ENCODE results near the gene OR1J2.
"Not testable (repeated sequence)": the region's sequence is repeated elsewhere in the genome, so short reads cannot be mapped to it uniquely, and the experiment has no call there.

Gene OR1J2, protein sequence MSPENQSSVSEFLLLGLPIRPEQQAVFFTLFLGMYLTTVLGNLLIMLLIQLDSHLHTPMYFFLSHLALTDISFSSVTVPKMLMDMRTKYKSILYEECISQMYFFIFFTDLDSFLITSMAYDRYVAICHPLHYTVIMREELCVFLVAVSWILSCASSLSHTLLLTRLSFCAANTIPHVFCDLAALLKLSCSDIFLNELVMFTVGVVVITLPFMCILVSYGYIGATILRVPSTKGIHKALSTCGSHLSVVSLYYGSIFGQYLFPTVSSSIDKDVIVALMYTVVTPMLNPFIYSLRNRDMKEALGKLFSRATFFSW

DNA sequence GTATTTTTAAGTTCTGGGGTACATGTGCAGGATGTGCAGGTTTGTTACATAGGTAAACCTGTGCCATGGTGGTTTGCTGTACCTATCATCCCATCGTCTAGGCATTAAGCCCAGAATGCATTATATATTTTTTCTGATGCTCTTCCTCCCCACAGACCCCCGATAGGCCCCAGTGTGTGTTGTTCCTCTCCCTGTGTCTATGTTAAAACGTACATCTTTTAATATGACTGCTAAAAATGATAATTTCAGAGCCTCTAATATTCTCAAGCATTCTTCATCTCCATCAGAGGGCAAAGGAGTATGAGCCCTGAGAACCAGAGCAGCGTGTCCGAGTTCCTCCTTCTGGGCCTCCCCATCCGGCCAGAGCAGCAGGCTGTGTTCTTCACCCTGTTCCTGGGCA is at the start of gene OR1J2:
Gene OR1J2 (plus strand): TSS at position 301 of the 400 bp plus-strand sequence. CDS start 0 bp downstream, at position 301.
- DNase-seq: no peak

DNA sequence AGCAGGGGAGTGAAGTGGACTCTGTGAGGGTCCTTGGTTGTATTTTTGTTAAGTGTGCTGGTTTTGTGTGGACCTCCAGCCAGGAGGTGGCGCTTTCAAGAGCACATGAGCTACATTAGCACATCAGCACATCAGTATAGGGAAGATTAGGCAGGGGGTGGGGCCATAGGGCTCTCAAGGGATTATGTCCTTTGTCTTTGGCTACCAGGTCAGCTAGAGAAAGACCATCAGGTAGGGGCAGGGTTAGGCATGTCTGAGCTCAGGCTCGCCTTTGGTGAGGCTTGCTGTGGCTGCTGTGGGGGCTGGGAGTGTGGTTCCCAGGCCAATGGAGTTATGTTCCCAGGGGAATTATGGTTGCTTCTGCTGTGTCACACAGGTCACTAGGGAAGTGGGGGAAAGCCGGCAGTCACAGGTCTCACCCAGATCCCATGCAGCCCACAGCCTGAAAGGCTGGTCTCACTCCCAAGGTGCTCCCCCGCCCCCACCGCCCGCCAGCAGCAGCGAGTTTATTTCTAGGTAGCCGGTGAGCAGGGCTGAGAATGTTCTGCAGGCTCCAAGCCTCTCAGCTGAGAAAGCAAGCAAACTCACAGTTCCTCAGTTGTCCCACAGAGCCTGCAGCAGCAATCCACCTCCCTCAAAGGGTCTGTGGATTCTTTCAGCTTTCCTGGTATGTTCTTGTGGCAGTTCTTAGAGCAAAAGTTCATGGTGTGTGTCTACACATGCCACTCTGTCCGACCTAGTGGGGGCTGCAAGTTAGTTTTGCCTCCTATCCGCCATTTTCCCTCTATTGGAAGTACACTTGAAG is 46.6 kb upstream of the OR1J2 start:
- no peak for DNase-seq

DNA sequence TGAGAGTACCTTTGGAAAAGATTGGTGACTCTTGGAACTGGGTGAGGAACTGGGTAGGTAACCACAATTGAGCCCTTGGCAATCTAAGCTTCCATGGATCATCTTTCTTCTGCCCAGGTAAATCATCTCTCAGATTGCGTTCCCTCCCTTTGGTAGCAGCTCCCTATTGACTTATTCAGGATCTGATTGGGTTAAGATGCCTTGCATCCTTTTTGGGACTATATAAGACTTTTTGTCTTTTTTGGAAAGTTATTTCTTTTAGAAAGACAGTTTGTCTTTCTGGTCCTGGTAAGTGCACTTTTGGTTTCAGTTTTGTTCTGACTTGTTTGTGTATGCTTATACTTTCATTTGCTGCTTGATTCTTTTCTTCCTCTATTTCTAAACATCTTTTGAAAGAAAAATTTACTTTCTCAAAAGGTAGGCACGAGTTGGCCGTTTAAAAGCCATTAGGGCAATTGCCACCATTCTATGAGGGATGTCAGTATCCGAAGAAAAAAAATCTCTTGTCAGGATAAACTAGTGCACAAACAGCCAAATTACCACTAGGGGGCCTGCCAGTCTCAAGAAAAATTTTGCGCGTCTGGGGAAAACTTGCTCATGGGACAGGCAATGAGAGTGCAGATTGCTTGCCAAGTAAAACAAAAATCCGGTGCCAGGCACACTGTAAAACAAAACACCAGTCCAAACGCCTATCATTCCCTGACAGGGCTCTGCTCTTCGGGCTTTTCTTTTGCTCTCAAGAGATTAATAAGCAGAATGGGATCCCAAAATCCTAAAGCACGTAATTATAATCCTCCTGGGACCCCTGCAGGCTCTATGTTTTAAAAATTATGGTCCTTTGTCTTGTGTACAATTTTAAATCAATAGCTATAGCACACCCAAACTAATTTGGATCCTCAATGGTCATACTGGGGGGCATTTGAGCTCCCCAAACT is 45.7 kb upstream of the OR1J2 start:
- DNase-seq: peak; percentile 57

DNA sequence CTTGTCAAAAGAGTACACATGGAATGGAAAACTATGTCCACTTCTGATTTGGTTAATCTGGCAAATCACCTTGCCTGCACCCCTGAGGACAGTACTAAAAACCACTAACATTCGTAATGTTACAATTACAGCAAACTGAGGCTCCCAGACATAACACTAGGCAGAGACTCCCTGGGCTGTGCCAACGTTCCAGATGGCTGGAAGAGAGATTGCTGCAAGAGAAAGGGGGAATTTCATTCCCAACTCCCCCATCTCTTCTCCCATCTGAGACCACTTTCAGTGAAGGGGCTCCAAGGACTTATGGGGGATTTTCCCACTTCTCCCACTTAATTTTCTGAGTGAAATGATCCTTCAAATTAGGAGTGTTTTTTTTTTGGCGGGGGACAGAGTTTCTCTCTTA is 44.1 kb upstream of the OR1J2 start:
- no peak for DNase-seq

DNA sequence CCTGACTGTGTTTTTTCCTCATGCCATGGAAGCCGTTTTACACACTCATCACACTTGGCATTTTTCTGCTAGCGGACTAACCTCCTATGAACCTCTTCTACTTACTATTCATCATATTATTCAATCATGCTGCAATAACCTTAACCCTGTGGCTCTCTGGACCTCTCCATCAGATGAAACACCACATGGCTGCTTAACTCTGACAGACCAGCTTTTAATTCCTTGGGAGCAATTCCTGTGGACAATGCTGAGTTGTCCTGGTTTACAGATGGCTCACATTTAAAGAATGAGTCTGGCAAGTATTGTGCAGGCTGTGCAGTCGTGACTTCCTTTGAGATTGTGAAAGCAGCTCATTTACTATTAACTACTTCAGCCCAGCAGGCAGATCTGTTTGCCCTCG is 41.9 kb upstream of the OR1J2 start:
- DNase-seq: no peak

DNA sequence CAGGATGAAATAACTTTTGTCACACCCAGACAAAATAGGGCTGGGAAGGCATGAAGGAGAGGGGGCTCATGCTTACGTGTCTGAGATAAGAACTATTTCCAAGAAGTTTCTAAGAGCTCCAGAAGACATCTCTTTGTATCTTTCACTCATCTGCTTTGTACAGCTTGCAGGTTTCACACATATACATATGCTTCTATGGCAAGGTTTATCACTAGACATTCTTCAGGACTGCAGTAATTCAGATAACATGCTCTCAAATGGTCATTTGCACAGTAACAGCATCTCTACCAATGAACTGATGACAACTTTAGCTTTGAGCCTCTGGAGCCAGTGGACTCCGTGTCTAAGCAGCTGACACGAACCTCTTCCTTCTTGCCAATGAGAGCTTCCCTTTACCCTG is 36.0 kb upstream of the OR1J2 start:
- DNase-seq: no peak

DNA sequence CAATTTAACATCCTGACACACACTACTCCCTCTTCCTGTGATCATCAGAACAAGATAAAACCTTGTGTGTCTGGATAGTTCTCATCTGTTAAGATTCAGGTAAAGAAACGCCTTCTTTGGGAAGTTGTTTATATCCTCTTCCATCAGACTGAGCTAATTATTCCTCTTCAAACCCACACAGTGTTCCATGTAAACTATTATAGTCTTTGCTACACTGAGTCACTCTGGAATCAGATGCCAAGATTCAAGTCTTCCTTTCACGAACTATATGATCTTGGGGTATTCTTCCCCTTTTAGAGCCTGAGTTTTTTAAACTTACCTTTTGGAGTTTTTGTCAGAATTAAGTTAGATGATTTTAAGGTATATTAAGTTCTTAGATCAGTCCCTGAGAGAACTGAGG is 34.9 kb upstream of the OR1J2 start:
- DNase-seq: no peak

DNA sequence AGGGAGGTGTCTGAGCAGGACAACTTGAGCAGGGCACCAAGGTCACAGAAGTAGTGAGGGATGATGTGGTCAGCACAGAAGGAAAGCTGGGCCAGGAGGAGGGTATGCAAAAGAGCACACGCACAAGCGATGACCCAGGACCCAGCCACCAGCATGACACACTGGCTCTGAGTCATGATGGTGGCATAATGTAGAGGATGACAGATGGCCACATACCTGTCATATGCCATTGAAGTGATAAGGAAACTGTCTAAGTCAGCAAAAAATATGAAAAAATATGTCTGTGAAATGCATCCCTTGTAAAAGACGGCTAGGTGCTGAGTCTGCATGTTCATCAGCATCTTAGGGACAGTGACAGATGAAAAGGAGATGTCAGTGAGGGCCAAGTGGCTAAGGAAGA is 33.3 kb upstream of the OR1J2 start:
- no peak for DNase-seq

DNA sequence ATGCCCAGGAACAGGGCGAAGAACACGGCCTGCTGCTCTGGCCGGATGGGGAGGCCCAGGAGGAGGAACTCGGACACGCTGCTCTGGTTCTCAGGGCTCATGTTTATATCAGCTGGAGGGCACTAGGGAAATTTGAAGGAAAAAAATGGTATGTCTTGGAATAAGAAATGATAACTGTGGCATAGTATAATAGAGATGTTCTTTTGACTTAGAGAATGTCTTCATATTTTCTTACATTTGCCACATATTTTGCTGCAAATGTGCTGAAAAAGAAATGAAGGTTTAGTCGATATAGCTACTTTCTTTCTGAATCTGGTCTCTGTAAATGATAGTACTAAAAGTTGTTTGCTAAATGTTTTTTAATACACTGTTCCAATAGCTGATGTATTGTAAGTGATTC is 32.8 kb upstream of the OR1J2 start, which contains the start of gene OR1J1:
Gene OR1J1 (minus strand): TSS at position 101 of the 400 bp plus-strand sequence. CDS start 0 bp downstream, at position 101.
- DNase-seq: no peak

DNA sequence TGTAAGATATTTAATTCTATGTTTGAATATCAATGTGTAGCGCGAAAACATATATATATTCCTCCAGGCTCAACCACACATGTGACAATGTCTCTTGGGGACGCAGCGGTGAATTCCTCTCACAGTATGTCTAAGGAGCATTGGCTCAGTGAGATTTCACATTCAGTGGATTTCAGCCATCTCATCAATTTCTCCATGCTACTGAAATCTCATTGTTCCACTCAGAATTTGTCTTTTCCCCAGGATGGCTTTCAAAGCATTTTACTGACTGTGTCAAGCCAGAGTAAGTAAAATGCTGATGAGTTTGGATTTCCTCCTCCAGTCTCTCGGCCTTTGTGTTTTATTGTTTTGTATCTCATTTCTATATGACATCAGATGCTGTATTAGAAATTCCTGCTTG is 31.5 kb upstream of the OR1J2 start:
- DNase-seq: no peak

DNA sequence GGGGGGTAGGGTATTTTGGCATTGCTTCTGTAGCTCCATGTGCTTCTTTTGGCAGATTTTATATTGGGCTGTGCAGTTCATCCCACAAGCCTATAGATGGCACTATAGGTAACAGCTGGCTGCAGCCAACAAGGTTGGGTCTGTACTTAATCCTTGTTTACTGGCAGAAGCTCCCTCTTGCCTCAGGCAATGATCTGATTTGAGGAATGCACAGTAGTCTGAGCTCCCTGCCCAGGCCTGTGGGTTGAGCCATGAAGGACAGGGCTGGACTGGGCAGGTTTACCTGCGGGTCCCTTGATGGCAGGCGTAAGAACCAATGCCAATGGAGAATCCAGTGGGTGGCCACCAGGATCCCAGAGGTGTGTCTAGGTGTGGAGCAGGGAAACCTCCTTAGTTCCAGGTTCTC is 11.7 kb upstream of the OR1J2 start:
- DNase-seq: no peak

DNA sequence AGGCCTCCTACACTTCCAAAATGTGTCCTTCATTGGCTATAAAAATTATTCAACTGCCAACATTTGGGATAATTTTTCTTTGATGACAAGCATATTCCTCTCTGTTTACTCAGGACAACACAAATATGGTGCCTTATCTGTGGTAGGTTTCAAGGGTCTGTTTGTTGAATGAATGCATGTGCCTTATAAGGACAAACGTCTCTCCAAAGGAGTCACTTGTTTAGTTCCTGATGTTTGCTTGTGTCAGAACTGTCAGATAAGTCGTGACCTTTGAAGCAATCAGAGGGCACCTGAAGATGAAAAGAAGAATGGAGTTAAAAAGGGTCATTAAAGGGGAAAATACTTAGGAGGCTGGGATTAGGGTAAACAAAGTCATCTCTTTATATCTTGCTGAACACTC is 3.6 kb upstream of the OR1J2 start:
- DNase-seq: no peak

DNA sequence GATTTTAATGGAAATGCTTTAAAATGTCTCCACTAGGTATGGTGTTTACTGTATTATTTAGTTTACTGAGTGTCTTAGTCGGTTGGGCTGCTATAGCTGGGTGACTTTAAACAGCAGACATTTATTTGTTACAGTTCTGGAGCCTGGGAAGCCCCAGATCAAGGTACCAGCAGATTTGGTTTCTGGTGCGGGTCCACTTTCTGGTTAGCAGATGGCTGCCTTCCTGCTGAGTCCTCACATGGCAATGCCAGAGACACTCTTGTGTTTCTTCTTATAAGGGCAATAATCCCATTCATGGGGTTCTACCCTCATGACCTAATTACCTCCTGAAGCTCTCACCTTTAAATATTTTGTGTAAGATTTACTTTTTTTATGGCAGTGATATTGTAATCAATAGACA is 7.6 kb downstream of the OR1J2 start:
- DNase-seq: no peak

DNA sequence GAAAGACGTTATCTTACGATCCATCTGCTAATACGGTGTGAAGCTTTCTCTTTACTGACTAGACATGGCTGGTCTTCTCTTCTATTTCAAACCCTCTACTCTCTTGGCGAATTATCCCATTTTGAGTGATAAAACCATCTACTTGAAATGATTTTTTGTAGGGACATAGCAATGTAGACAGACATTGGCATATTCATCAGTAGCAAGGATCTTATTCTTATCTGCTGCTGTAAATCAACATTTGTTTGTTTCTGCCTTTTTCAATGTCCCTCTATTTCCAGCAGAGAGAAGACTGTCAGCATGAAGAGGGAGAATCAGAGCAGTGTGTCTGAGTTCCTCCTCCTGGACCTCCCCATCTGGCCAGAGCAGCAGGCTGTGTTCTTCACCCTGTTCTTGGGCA is 8.2 kb downstream of the OR1J2 start, which contains the start of gene OR1J4:
Gene OR1J4 (plus strand): TSS at position 301 of the 400 bp plus-strand sequence. CDS start 0 bp downstream, at position 301.
- DNase-seq: no peak

DNA sequence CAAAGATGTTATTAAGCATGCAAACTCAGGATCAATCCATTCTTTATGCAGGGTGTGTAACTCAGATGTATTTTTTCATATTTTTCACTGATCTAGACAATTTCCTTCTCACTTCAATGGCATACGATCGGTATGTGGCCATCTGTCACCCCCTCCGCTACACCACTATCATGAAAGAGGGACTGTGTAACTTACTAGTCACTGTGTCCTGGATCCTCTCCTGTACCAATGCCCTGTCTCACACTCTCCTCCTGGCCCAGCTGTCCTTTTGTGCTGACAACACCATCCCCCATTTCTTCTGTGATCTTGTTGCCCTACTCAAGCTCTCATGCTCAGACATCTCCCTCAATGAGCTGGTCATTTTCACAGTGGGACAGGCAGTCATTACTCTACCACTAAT is 8.8 kb downstream of the OR1J2 start:
- no peak for DNase-seq

DNA sequence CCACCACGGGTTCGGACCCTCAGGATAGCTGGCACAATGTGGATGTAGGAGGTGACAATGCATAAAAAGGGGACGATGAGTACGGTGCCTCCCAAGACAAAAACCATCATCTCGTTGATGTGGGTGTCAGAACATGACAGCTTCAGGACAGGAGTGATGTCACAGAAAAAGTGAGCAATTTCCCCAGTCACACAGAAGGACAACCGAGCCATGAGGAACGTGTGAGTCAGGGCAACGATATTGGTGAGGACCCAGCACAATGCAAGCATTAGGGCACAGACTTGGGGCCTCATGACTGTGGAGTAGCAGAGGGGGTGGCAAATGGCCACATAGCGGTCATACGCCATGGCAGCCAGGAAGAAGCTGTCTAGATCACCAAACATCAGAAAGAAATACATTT is 16.0 kb downstream of the OR1J2 start:
- DNase-seq: no peak

DNA sequence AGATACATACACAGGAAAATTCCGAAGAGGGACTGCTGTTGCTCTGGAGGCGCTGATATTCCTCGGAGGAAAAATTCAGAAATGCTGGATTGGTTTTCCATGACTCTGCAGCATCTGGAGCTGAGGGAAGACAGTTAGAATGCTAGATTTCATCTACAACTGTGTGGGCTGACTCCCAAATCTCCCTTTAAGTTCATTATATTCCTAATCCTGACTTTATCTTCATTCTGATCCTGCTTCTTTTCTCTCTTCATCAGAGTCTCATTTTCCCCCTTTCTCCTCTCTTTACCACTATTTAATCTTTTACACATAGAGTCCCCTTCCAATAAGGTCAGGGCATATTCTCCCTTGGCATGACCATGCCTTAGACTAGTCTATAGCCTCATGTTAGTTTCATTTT is 16.6 kb downstream of the OR1J2 start, which contains the start of gene OR1N1:
Gene OR1N1 (minus strand): TSS at position 101 of the 400 bp plus-strand sequence. CDS start 0 bp downstream, at position 101.
- DNase-seq: no peak

DNA sequence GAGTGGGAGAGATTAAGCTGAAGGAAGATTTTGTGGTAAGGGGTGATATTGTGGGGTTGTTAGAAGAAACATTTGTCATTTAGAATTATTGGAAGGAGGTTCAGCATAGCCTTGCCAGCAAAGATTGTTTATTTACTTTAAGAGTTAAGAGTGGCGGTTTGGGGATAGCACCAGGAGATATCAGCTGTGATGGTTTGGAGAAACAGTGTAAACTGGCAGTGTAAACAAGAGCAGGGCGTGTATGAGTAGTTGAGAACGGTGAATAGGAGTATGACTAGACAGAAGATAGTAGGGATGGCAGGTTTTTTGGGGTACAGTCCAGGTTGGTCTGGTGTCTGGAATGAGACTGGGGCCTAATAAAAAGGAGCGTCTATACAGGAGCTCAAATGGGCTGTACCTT is 20.6 kb downstream of the OR1J2 start:
- not testable (repeated sequence) for DNase-seq

DNA sequence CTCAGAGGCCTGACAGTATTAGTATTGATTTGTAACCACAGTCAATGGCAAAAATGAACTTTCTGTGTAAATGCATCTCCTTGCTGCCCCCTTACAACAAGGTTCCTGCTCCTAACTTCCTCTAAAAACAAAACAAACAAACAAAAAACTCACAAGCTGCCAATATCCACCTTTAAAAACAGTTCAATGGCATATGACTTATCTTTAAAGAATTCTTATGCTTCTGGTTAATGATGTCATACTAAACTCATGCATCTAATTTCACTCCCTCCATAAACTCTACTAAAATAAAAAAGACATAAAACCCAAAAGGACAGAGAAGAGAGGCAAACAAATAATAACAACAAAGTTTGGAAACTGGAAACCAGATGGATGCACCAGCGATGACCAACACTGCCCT is 25.5 kb downstream of the OR1J2 start:
- no peak for DNase-seq

DNA sequence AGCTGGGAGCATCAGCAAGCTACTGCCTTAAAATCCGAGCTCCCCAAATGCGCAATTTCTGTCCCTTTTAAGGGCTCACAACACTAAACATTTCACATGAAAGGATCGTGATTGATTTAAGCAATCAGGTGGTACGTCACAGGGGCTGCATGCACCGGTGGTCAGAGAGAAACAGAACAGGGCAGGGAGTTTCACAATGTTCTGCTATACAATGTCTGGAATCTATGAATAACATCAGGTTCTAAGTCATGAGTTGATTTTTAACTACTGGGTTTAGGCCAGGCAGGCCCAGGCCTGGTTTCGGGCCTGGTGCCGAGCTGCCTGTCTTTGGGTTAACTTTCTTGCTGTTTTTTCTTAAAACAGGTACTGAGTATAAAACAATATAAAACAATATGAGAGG is 26.5 kb downstream of the OR1J2 start:
- not testable (repeated sequence) for DNase-seq

DNA sequence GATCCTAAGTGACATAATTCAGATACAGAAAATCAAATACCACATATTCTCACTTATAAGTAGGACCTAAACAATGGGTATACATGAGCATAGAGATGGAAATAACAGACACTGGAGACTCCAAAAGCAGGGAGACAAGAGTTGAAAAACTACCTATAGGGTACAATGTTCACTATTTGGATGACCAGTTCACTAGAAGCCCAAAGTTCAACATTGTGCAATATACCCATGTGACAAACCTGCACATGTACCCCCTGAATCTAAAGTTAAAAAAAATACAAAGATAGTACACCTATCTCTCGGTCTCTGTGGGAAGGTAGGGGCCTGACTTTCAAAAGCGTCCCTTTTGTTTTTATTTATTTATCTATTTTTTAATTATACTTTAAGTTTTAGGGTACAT is 28.2 kb downstream of the OR1J2 start:
- no peak for DNase-seq

DNA sequence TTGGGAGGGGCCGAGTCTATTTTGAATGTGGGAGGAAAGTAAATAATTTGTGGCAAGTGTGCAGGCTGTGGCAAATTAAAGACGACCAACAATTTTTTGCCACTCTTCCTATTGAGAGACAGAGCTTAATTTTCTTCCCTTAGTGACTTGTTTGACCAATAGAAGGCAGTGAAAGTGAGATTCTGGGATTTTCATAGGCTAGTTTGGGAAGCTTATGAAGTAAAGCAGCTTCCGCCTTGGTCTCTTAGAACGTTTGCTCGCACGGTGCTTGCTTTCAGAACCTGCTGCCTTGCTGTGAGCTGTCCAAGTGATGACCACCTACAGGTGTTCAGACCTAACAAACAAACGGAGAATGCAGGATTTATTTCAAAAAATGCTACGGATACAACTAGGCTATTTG is 35.6 kb downstream of the OR1J2 start:
- DNase-seq: no peak

DNA sequence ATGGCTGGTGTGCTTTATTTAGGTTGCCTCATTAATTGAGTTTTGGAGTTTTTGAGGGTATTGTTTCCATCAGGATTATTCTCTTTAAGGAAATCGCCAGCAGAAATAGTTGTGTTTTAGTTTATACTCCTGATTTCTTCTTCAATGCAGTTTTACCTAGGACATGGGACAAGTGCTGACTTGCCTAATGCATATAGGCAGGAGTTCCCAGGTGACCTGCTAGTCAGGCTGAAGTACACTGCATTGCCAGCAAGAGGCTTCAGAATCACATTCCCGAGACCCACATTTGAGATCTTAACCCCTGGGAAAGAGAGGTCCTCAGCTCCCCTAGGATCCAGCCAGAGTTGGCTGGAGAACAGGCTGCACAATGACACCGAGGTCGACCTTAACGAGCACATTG is 40.8 kb downstream of the OR1J2 start:
- no peak for DNase-seq

Measured in CD4-positive, alpha-beta T cell treated with Interleukin-15 for 1 hour (primary cell).